ENCODE data around the gene OOSP4B. TPM values are rescaled to one million over a fixed set of nuclear protein-coding genes. Genes with fewer than 3 reads are reported as not detected.

OOSP4B gene
- total RNA-seq, 1 donor from 2014 or later, result not detected

- peak; percentile 68 for ATAC-seq
- intact Hi-C loops (cut with DNase I), result no loop called here
- TF ChIP-seq CTCF (IDR thresholded peaks at IDR 0.05), result no peak
These were observed 39.5 kb downstream of the OOSP4B start, which contains the start of gene MS4A3 for GRCh38 chr11:60056349-60056969. Gene MS4A3, plus strand, starts transcription at chr11:60056665. Its CDS starts 4,496 bp downstream, at chr11:60061161.

GRCh38 chr11:60059052-60059451 lies 42.1 kb downstream of the OOSP4B start:
- H3K4me1 ChIP-seq, result no peaks in the 10 kb centered on the region
- ATAC-seq (no peak), DNase-seq (no peak)
- no peak for TF ChIP-seq CTCF (IDR thresholded peaks at IDR 0.05)
- H3K36me3 ChIP-seq, result no peaks in the 10 kb centered on the region
- no peak overlapping the region for H3K27ac ChIP-seq
- no peaks in the 10 kb centered on the region for H3K9me3 ChIP-seq
- no peaks in the 10 kb centered on the region for H3K27me3 ChIP-seq
- intact Hi-C loops (cut with DNase I), result no loop called here
- no peak overlapping the region for H3K4me3 ChIP-seq

More at GRCh38 chr11:60056349-60056969, 39.5 kb downstream of the OOSP4B start, which contains the start of gene MS4A3:
- Histone ChIP-seq H3K4me1 (no peaks in the 10 kb centered on the region), H3K9me3 (no peaks in the 10 kb centered on the region), H3K36me3 (no peaks in the 10 kb centered on the region), H3K27me3 (no peaks in the 10 kb centered on the region), H3K4me3 (no peak within 1 kb of the TSS), H3K27ac (no peak within 1 kb of the TSS)
- DNase-seq, result no peak

- Histone ChIP-seq H3K9me3 (no peaks in the 10 kb centered on the region), H3K36me3 (no peaks in the 10 kb centered on the region), H3K27me3 (no peaks in the 10 kb centered on the region), H3K4me1 (no peaks in the 10 kb centered on the region), H3K4me3 (no peak overlapping the region), H3K27ac (no peak overlapping the region)
- intact Hi-C loops (cut with DNase I), result no loop called here
- ATAC-seq (no peak), DNase-seq (no peak)
- TF ChIP-seq CTCF (IDR thresholded peaks at IDR 0.05), result no peak
These were observed 42.7 kb downstream of the OOSP4B start for GRCh38 chr11:60059521-60060240.

GRCh38 chr11:60064111-60064510 lies 47.1 kb downstream of the OOSP4B start:
- intact Hi-C loops (cut with DNase I), result no loop called here
- Histone ChIP-seq H3K27me3 (no peaks in the 10 kb centered on the region), H3K9me3 (no peaks in the 10 kb centered on the region), H3K27ac (no peak overlapping the region), H3K36me3 (no peaks in the 10 kb centered on the region), H3K4me3 (no peak overlapping the region), H3K4me1 (no peaks in the 10 kb centered on the region)
- TF ChIP-seq CTCF (IDR thresholded peaks at IDR 0.05), result no peak
- ATAC-seq, result peak; percentile 39
- DNase-seq, result no peak

- H3K4me3 ChIP-seq, result no peak overlapping the region
- TF ChIP-seq CTCF (IDR thresholded peaks at IDR 0.05), result no peak
- H3K36me3 ChIP-seq, result no peaks in the 10 kb centered on the region
- DNase-seq (no peak), ATAC-seq (no peak)
- no peaks in the 10 kb centered on the region for H3K9me3 ChIP-seq
- H3K27me3 ChIP-seq, result no peaks in the 10 kb centered on the region
- no peaks in the 10 kb centered on the region for H3K4me1 ChIP-seq
- intact Hi-C loops (cut with DNase I), result no loop called here
- no peak overlapping the region for H3K27ac ChIP-seq
These were observed 48.8 kb downstream of the OOSP4B start for GRCh38 chr11:60065801-60066200.
